Endothelial cell of umbilical vein (primary cell): Measurements from ENCODE around the gene CAPN7. TPM values are rescaled to one million over a fixed set of nuclear protein-coding genes. Genes with fewer than 3 reads are reported as not detected.

Experiments
- BruUV-seq: library from RNA; stranded (reverse); fragments of 400-500 nt; replicated peaks from 2 replicates; lab custom pipeline; 2021; lab: Mats Ljungman, UMichigan
- CTCF ChIA-PET: fragments of 300-600, 350-600 bp; sonication (Branson Sonifier 250); formaldehyde crosslinking; loops from one replicate; lab custom pipeline; 2021; ENCODE audit warnings: antibody characterized with exemption, inconsistent platforms; lab: Charles Lee
- POLR2A ChIA-PET: fragments of 300-600, 350-600 bp; sonication (Branson Sonifier 250); formaldehyde crosslinking; loops from one replicate; lab custom pipeline; 2021; ENCODE audit warnings: antibody characterized with exemption, inconsistent platforms; lab: Charles Lee
- DNase-seq: peaks from one replicate; pipeline ENCODE4 v3.0.0-alpha.2; 2011; ENCODE audit warnings: low read depth, low spot score
- FAIRE-seq: peaks from 2 replicates; lab custom pipeline; 2011; peaks lifted over from hg19 to GRCh38; lab: Jason Lieb, UNC
- H2AFZ ChIP-seq: 2 replicates; pipeline ENCODE4 v1.6.0; 2012; ENCODE audit warnings: low read depth, low read length, control low read depth, inconsistent platforms
- H3K27ac ChIP-seq: 2 replicates; pipeline ENCODE4 v1.5.1; 2011; ENCODE audit warnings: low read depth, mild to moderate bottlenecking, control low read depth, low read length, moderate library complexity; ENCODE audit not compliant: insufficient read depth
- H3K27me3 ChIP-seq, 2 experiments: 2 replicates each; pipeline versions ENCODE4 v1.6.0 to v1.6.1; 2011; ENCODE audit warnings: low read length in 2 of 2, mixed read lengths in 1 of 2; ENCODE audit not compliant: control insufficient read depth in 2 of 2, insufficient read depth in 2 of 2
- H3K36me3 ChIP-seq, 2 experiments: 2 replicates in 1 of 2; 3 replicates in 1 of 2; pipeline ENCODE4 v1.5.1; 2011; ENCODE audit warnings: low read length in 2 of 2, mild to moderate bottlenecking in 1 of 2, moderate library complexity in 1 of 2; ENCODE audit not compliant: control insufficient read depth in 2 of 2, insufficient read depth in 2 of 2; ENCODE audit errors: extremely low read depth in 1 of 2
- H3K4me1 ChIP-seq: 3 replicates; pipeline ENCODE4 v1.5.1; 2011; ENCODE audit warnings: mild to moderate bottlenecking, low read length; ENCODE audit not compliant: control insufficient read depth, insufficient read depth; ENCODE audit errors: extremely low read depth
- H3K4me2 ChIP-seq: 2 replicates; pipeline ENCODE4 v1.6.1; 2011; ENCODE audit warnings: low read length, control low read depth, mixed read lengths; ENCODE audit not compliant: insufficient read depth
- H3K4me3 ChIP-seq, 3 experiments: fragments of 200-600 bp in 1 of 3; sonication (generic), shearing (Covaris generic) in 1 of 3; replicated peaks in 1 of 3; 2 replicates each; pipeline ENCODE4 v1.5.1; 2011 to 2016; ENCODE audit warnings: control low read depth in 3 of 3, low read length in 3 of 3, mild to moderate bottlenecking in 2 of 3, inconsistent platforms in 1 of 3, low read depth in 1 of 3, moderate library complexity in 1 of 3; ENCODE audit not compliant: insufficient read depth in 1 of 3
- H3K79me2 ChIP-seq: 2 replicates; pipeline ENCODE4 v1.6.0; 2012; ENCODE audit warnings: low read length, inconsistent platforms; ENCODE audit not compliant: control insufficient read depth, insufficient read depth
- H3K9ac ChIP-seq: replicated peaks from 2 replicates; pipeline ENCODE3; 2011; ENCODE audit warnings: low read length, control low read depth; ENCODE audit not compliant: insufficient read depth; ENCODE audit errors: extremely low read depth
- H3K9me1 ChIP-seq: replicated peaks from 3 replicates; pipeline ENCODE4 v1.6.0; 2011; ENCODE audit warnings: mild to moderate bottlenecking, low read length; ENCODE audit not compliant: control insufficient read depth, insufficient read depth; ENCODE audit errors: extremely low read depth
- H3K9me3 ChIP-seq: replicated peaks from 2 replicates; pipeline ENCODE4 v1.5.1; 2012; ENCODE audit warnings: low read length, inconsistent platforms; ENCODE audit not compliant: control insufficient read depth, insufficient read depth
- H4K20me1 ChIP-seq: replicated peaks from 2 replicates; pipeline ENCODE3; 2011; ENCODE audit warnings: mild to moderate bottlenecking, low read length; ENCODE audit not compliant: control insufficient read depth, insufficient read depth; ENCODE audit errors: extremely low read depth
- CTCF ChIP-seq, 2 donors: IDR thresholded peaks; 1 replicate in 1 of 2; 2 replicates in 1 of 2; pipeline ENCODE4 v1.5.1; 2011; ENCODE audit warnings: low read length in 2 of 2, mild to moderate bottlenecking in 2 of 2, moderate library complexity in 2 of 2, control low read depth in 1 of 2, inconsistent platforms in 1 of 2, low read depth in 1 of 2; ENCODE audit not compliant: insufficient read depth in 1 of 2; ENCODE audit errors: extremely low read depth in 1 of 2
- EZH2 ChIP-seq: IDR thresholded peaks from 2 replicates; pipeline ENCODE4 v1.6.1; 2012; ENCODE audit warnings: borderline replicate concordance, low read depth, mild to moderate bottlenecking, moderate library complexity, low read length, inconsistent platforms; ENCODE audit not compliant: severe bottlenecking
- FOS ChIP-seq: IDR thresholded peaks from 2 replicates; pipeline ENCODE4 v1.6.1; 2011; ENCODE audit warnings: mild to moderate bottlenecking, low read length, moderate library complexity, borderline replicate concordance; ENCODE audit not compliant: insufficient read depth
- GATA2 ChIP-seq: IDR thresholded peaks from 2 replicates; pipeline ENCODE4 v1.7.0; 2011; ENCODE audit warnings: low read depth, mild to moderate bottlenecking, moderate library complexity, mixed read lengths, low read length; ENCODE audit not compliant: insufficient read length, insufficient read depth
- JUN ChIP-seq: IDR thresholded peaks from 2 replicates; pipeline ENCODE4 v1.6.1; 2011; ENCODE audit warnings: borderline replicate concordance, low read depth; ENCODE audit not compliant: insufficient read length, insufficient read depth
- MAX ChIP-seq: IDR thresholded peaks from 2 replicates; pipeline ENCODE4 v1.6.1; 2011; ENCODE audit not compliant: insufficient read depth, insufficient read length
- MYC ChIP-seq: IDR thresholded peaks from one replicate; pipeline ENCODE4 v1.6.1; 2011; ENCODE audit warnings: mild to moderate bottlenecking, low read depth, low read length
- POLR2A ChIP-seq: IDR thresholded peaks from 2 replicates; pipeline ENCODE4 v1.6.1; 2012; ENCODE audit warnings: low read depth, mild to moderate bottlenecking, control low read depth, low read length
- POLR2AphosphoS5 ChIP-seq: IDR thresholded peaks from 2 replicates; pipeline ENCODE4 v1.6.1; 2012; ENCODE audit warnings: low read depth, mild to moderate bottlenecking, control low read depth, low read length, moderate library complexity; ENCODE audit not compliant: insufficient read depth
- dilution Hi-C: fragments of 300-500 bp; cut with MboI; formaldehyde crosslinking; loops from one replicate; pipeline ENCODE4 v1.15.0; 2019; ENCODE audit warnings: low sequenced_read_pairs; ENCODE audit not compliant: extremely low pct_ligation_motif_present
- intact Hi-C: fragments of 100-400 bp; cut with micrococcal nuclease; formaldehyde crosslinking; loops from one replicate; pipeline ENCODE4 v1.10.0; 2022
- polyA plus RNA-seq, 4 experiments: library from polyadenylated mRNA; depleted of rRNA in 3 of 4; stranded (reverse) in 3 of 4; unstranded in 1 of 4; fragments of >200 nt; gene quantifications; 2 replicates each; pipeline versions ENCODE4 v1.2.1 to v1.2.3, GENCODE V29; 2011 to 2012; ENCODE audit warnings: missing spikeins in 1 of 4
- total RNA-seq: library from RNA; stranded (reverse); gene quantifications from 2 replicates; pipeline ENCODE4 v1.2.3, GENCODE V29; 2021

Gene CAPN7
- total and polyA plus RNA-seq, 2 donors (not counting 3 experiments of a cell fraction or from before 2014, with no cell fraction given), result 13.2 to 32.7 TPM

- DNase-seq (no peak), FAIRE-seq (no peak)
- intact Hi-C loops, result no loop called here
- Histone ChIP-seq H3K9me1 (no peaks in the 10 kb centered on the region), H3K4me2 (no peak overlapping the region), H3K9me3 (no peaks in the 10 kb centered on the region), H3K9ac (no peak overlapping the region), H4K20me1 (no peaks in the 10 kb centered on the region), H2AFZ (no peak overlapping the region), H3K4me1 (peaks cover 3% of the 10 kb centered on the region), H3K27ac (no peak overlapping the region), H3K36me3 (no peaks in the 10 kb centered on the region), H3K27me3 (peaks cover 17 to 30% of the 10 kb centered on the region in 2 experiments), H3K79me2 (no peaks in the 10 kb centered on the region), H3K4me3 (no peak overlapping the region)
- dilution Hi-C loops, result no loop called here
- BruUV-seq, result no TSS peak
- TF ChIP-seq MYC (no peak), CTCF (IDR thresholded peaks at IDR 0.05; ENCODE audit: extremely low read depth in 1 of 2, insufficient read depth in 1 of 2, low read depth in 1 of 2, low read length in 2 of 2) (no peak), MAX (no peak), POLR2AphosphoS5 (no peak), FOS (no peak), EZH2 (no peak), POLR2A (no peak), JUN (no peak), GATA2 (no peak)
- CTCF ChIA-PET, result interaction anchor here (1.0 kb wide), 1 partner anchor 9 kb away, joined by 3 read pairs; no protein-coding TSS in a partner anchor
- POLR2A ChIA-PET, result no interaction called here
Observed at GRCh38 chr3:15157441-15157840, 48.6 kb upstream of the CAPN7 start.
